SH-SY5Y (cell line): Measurements from ENCODE around the gene CGNL1.
A peak's percentile ranks its signal among the peaks of the same experiment; 100 is the strongest.

Source experiments
- GATA2 ChIP-seq: IDR thresholded peaks from 2 replicates; pipeline ENCODE4 v1.6.1; 2011; ENCODE audit warnings: mild to moderate bottlenecking, low read depth, low read length
- GATA3 ChIP-seq: IDR thresholded peaks from 2 replicates; pipeline ENCODE4 v1.6.1; 2011; ENCODE audit warnings: low read depth, mild to moderate bottlenecking, low read length, moderate library complexity

- peak; percentile 57 for TF ChIP-seq GATA2
- peak; percentile 27; the same call in 1 of the 2 replicates for TF ChIP-seq GATA3
These were observed 218.9 kb downstream of the CGNL1 start for GRCh38 chr15:57595011-57595866.
